ENCODE measurements around the gene CLEC19A. TPM values are rescaled to one million over a fixed set of nuclear protein-coding genes. Genes with fewer than 3 reads are reported as not detected.

The CLEC19A gene
- total and polyA plus RNA-seq, 10 donors: not detected

GRCh38 chr16:19254611-19255010 lies 30.9 kb upstream of the CLEC19A start:
- intact Hi-C loops (cut with DNase I; ENCODE audit: low total_unique reads): no loop called here
- DNase-seq: no peak
- H3K36me3 ChIP-seq: no peaks in the 10 kb centered on the region
- WGBS, 5 donors: 61 to 75% (median 71%) methylated on average over 4 of the region's 4 CpGs
- no peak for TF ChIP-seq CTCF (IDR thresholded peaks at IDR 0.05 in 8 of 11, conservative IDR thresholded peaks at IDR 0.05 in 3 of 11)
- no peak for TF ChIP-seq POLR2A (IDR thresholded peaks at IDR 0.05)
- no peaks in the 10 kb centered on the region for H3K4me1 ChIP-seq
- peaks cover 0 to 4% (median 0%) of the 10 kb centered on the region in 7 donors for H3K27me3 ChIP-seq (replicated peaks in 1 of 7)
- H3K9me3 ChIP-seq: no peaks in the 10 kb centered on the region
- H3K4me3 ChIP-seq: no peak overlapping the region
- no peak overlapping the region for H3K27ac ChIP-seq

GRCh38 chr16:19264123-19264673 lies 21.3 kb upstream of the CLEC19A start:
- H3K27me3 ChIP-seq (replicated peaks in 1 of 7): no peaks in the 10 kb centered on the region
- H3K4me1 ChIP-seq: no peaks in the 10 kb centered on the region
- H3K27ac ChIP-seq: no peak overlapping the region
- DNase-seq: no peak
- peaks cover 0 to 7% (median 0%) of the 10 kb centered on the region in 6 donors for H3K36me3 ChIP-seq
- peaks cover 0 to 45% (median 28%) of the 10 kb centered on the region in 8 donors for H3K9me3 ChIP-seq
- no peak overlapping the region for H3K4me3 ChIP-seq
- 83 to 93% (median 88%) methylated on average over 4 of the region's 4 CpGs for WGBS, 5 donors
- intact Hi-C loops (cut with DNase I; ENCODE audit: low total_unique reads): no loop called here
- TF ChIP-seq POLR2AphosphoS5 (IDR thresholded peaks at IDR 0.05): no peak
- no peak for TF ChIP-seq POLR2A (IDR thresholded peaks at IDR 0.05)
- TF ChIP-seq CTCF (IDR thresholded peaks at IDR 0.05 in 8 of 11, conservative IDR thresholded peaks at IDR 0.05 in 3 of 11): no peak

GRCh38 chr16:19265380-19265930 lies 20.1 kb upstream of the CLEC19A start:
- Histone ChIP-seq H3K9me3 (peaks cover 0 to 48% (median 32%) of the 10 kb centered on the region in 8 donors), H3K36me3 (peaks cover 0 to 7% (median 0%) of the 10 kb centered on the region in 6 donors), H3K4me1 (no peaks in the 10 kb centered on the region), H3K27ac (no peak overlapping the region), H3K27me3 (replicated peaks in 1 of 7) (no peaks in the 10 kb centered on the region), H3K4me3 (no peak overlapping the region)
- intact Hi-C loops (cut with DNase I; ENCODE audit: low total_unique reads): no loop called here
- TF ChIP-seq POLR2AphosphoS5 (IDR thresholded peaks at IDR 0.05) (no peak), POLR2A (IDR thresholded peaks at IDR 0.05) (no peak)
- no peak for DNase-seq
- 78 to 84% (median 80%) methylated on average over 9 of the region's 9 CpGs for WGBS, 5 donors

- Histone ChIP-seq H3K27ac (no peak overlapping the region), H3K27me3 (replicated peaks in 1 of 7) (no peaks in the 10 kb centered on the region), H3K4me1 (no peaks in the 10 kb centered on the region), H3K36me3 (peaks cover 0 to 7% (median 0%) of the 10 kb centered on the region in 6 donors), H3K4me3 (no peak overlapping the region), H3K9me3 (peaks cover 0 to 48% (median 32%) of the 10 kb centered on the region in 8 donors)
- TF ChIP-seq CTCF (IDR thresholded peaks at IDR 0.05 in 8 of 11, conservative IDR thresholded peaks at IDR 0.05 in 3 of 11) (no peak), POLR2AphosphoS5 (IDR thresholded peaks at IDR 0.05) (no peak), POLR2A (IDR thresholded peaks at IDR 0.05) (no peak)
- no peak for DNase-seq
- intact Hi-C loops (cut with DNase I; ENCODE audit: low total_unique reads): no loop called here
- 90 to 97% (median 93%) methylated on average over 11 of the region's 11 CpGs for WGBS, 5 donors
These were observed 18.8 kb upstream of the CLEC19A start for GRCh38 chr16:19266774-19267173.
